ENCODE results near the gene HNRNPM.

The HNRNPM gene

GRCh38 chr19:8444677-8445487 is at the start of gene HNRNPM:
HNRNPM (plus strand) TSS chr19:8444975; CDS start chr19:8444999, 24 bp downstream.
- ChIA-PET CTCF (interaction anchor here (0.8 to 4.0 kb wide), 7 partner anchors 11 to 135 kb away, joined by 3 to 23 read pairs (median 4); partner anchors contain the start of gene MARCHF2), POLR2A (interaction anchor here (0.6 to 2.1 kb wide), 12 partner anchors 11 to 108 kb away, joined by 3 to 6 read pairs (median 3); no protein-coding TSS in a partner anchor)
- DNase-seq (ENCODE audit: low read depth, low spot score): no peak
- H3K4me3 ChIP-seq (ENCODE audit: low read depth, low read length): peak within 1 kb of the TSS; percentile 89
- no peak for TF ChIP-seq CTCF (IDR thresholded peaks at IDR 0.05; ENCODE audit: insufficient read depth, low read length, missing control alignments)

GRCh38 chr19:8395621-8396082 is 49.1 kb upstream of the HNRNPM start:
- TF ChIP-seq CTCF (IDR thresholded peaks at IDR 0.05; ENCODE audit: insufficient read depth, low read length, missing control alignments): no peak
- POLR2A ChIA-PET: no interaction called here
- CTCF ChIA-PET: interaction anchor here (0.6 to 7.4 kb wide), 5 partner anchors 8 to 59 kb away, joined by 3 to 121 read pairs (median 5); no protein-coding TSS in a partner anchor
- no peak overlapping the region for H3K4me3 ChIP-seq (ENCODE audit: low read depth, low read length)
- no peak for DNase-seq (ENCODE audit: low read depth, low spot score)

- no peak for TF ChIP-seq CTCF (IDR thresholded peaks at IDR 0.05; ENCODE audit: insufficient read depth, low read length, missing control alignments)
- DNase-seq (ENCODE audit: low read depth, low spot score): no peak
- POLR2A ChIA-PET: no interaction called here
- CTCF ChIA-PET: interaction anchor here (0.6 to 7.4 kb wide), 5 partner anchors 9 to 60 kb away, joined by 3 to 121 read pairs (median 5); no protein-coding TSS in a partner anchor
- H3K4me3 ChIP-seq (ENCODE audit: low read depth, low read length): no peak overlapping the region
Observed at GRCh38 chr19:8396185-8396562, 48.6 kb upstream of the HNRNPM start.

GRCh38 chr19:8396563-8397203 is 48.1 kb upstream of the HNRNPM start:
- no peak overlapping the region for H3K4me3 ChIP-seq (ENCODE audit: low read depth, low read length)
- DNase-seq (ENCODE audit: low read depth, low spot score): no peak
- POLR2A ChIA-PET: no interaction called here
- CTCF ChIA-PET: interaction anchor here (1.1 to 7.4 kb wide), 8 partner anchors 13 to 109 kb away, joined by 3 to 121 read pairs (median 6); partner anchors contain the start of gene ANGPTL4
- TF ChIP-seq CTCF (IDR thresholded peaks at IDR 0.05; ENCODE audit: insufficient read depth, low read length, missing control alignments): peak; percentile 86

GRCh38 chr19:8397271-8397670 is 47.5 kb upstream of the HNRNPM start:
- DNase-seq (ENCODE audit: low read depth, low spot score): no peak
- no peak overlapping the region for H3K4me3 ChIP-seq (ENCODE audit: low read depth, low read length)
- no peak for TF ChIP-seq CTCF (IDR thresholded peaks at IDR 0.05; ENCODE audit: insufficient read depth, low read length, missing control alignments)
- CTCF ChIA-PET: interaction anchor here (1.2 to 3.0 kb wide), 7 partner anchors 13 to 108 kb away, joined by 3 to 75 read pairs (median 4); partner anchors contain the start of gene ANGPTL4
- POLR2A ChIA-PET: no interaction called here

All from AG04449 (cell line).